Osteocyte (in vitro differentiated cells): ENCODE measurements around the gene SPATC1L. TPM values are rescaled to one million over a fixed set of nuclear protein-coding genes. Genes with fewer than 3 reads are reported as not detected.
"Not testable (repeated sequence)": the region's sequence is repeated elsewhere in the genome, so short reads cannot be mapped to it uniquely, and the experiment has no call there.

Experiments used
- DNase-seq: peaks from one replicate; pipeline ENCODE4 v3.0.0; 2021; ENCODE audit warnings: mixed read lengths; ENCODE audit not compliant: unreplicated experiment; ENCODE audit errors: extremely low spot score
- H3K27ac Mint-ChIP-seq: one replicate; pipeline ENCODE4 v1.8.0; 2021; ENCODE audit warnings: mild to moderate bottlenecking, mixed read lengths; ENCODE audit not compliant: unreplicated experiment
- H3K27me3 Mint-ChIP-seq: one replicate; pipeline ENCODE4 v1.8.0; 2021; ENCODE audit warnings: mixed read lengths; ENCODE audit not compliant: unreplicated experiment
- H3K36me3 Mint-ChIP-seq: one replicate; pipeline ENCODE4 v1.8.0; 2021; ENCODE audit warnings: mixed read lengths; ENCODE audit not compliant: unreplicated experiment
- H3K4me1 Mint-ChIP-seq: one replicate; pipeline ENCODE4 v1.8.0; 2021; ENCODE audit warnings: mixed read lengths; ENCODE audit not compliant: unreplicated experiment
- H3K4me3 Mint-ChIP-seq: one replicate; pipeline ENCODE4 v1.8.0; 2021; ENCODE audit warnings: mild to moderate bottlenecking, moderate library complexity, mixed read lengths; ENCODE audit not compliant: unreplicated experiment
- H3K9me3 Mint-ChIP-seq: one replicate; pipeline ENCODE4 v1.8.0; 2021; ENCODE audit warnings: mixed read lengths; ENCODE audit not compliant: unreplicated experiment
- CTCF ChIP-seq: fragments of 200-600 bp; sonication (generic); IDR thresholded peaks from 2 replicates; pipeline ENCODE4 v1.5.0; 2021; ENCODE audit warnings: antibody characterized with exemption, mild to moderate bottlenecking, moderate library complexity
- total RNA-seq: library from RNA; stranded (reverse); gene quantifications from 2 replicates; pipeline ENCODE4 v1.2.1, GENCODE V29; 2021

The SPATC1L gene
- total RNA-seq, 1 donor from 2014 or later, result 18.9 TPM

GRCh38 chr21:46227811-46228344 is 43.6 kb upstream of the SPATC1L start:
- H3K36me3 Mint-ChIP-seq, result peaks cover 18% of the 10 kb centered on the region
- DNase-seq, result no peak
- H3K4me1 Mint-ChIP-seq, result peaks cover 42% of the 10 kb centered on the region
- no peaks in the 10 kb centered on the region for H3K27me3 Mint-ChIP-seq
- peak overlapping the region; percentile 85 for H3K4me3 Mint-ChIP-seq
- H3K9me3 Mint-ChIP-seq, result no peaks in the 10 kb centered on the region
- peak overlapping the region; percentile 80 for H3K27ac Mint-ChIP-seq
- no peak for TF ChIP-seq CTCF

GRCh38 chr21:46226920-46227599 is 42.8 kb upstream of the SPATC1L start:
- no peak for TF ChIP-seq CTCF
- H3K4me1 Mint-ChIP-seq, result peaks cover 42% of the 10 kb centered on the region
- peaks cover 14% of the 10 kb centered on the region for H3K36me3 Mint-ChIP-seq
- no peaks in the 10 kb centered on the region for H3K27me3 Mint-ChIP-seq
- no peaks in the 10 kb centered on the region for H3K9me3 Mint-ChIP-seq
- H3K4me3 Mint-ChIP-seq, result peak overlapping the region; percentile 85
- H3K27ac Mint-ChIP-seq, result peak overlapping the region; percentile 80
- DNase-seq, result no peak

- peak overlapping the region; percentile 68 for H3K27ac Mint-ChIP-seq
- no peaks in the 10 kb centered on the region for H3K9me3 Mint-ChIP-seq
- peaks cover 6% of the 10 kb centered on the region for H3K36me3 Mint-ChIP-seq
- DNase-seq, result no peak
- peak overlapping the region; percentile 85 for H3K4me3 Mint-ChIP-seq
- no peak for TF ChIP-seq CTCF
- H3K4me1 Mint-ChIP-seq, result peaks cover 42% of the 10 kb centered on the region
- H3K27me3 Mint-ChIP-seq, result no peaks in the 10 kb centered on the region
Observed at GRCh38 chr21:46226146-46226545, 41.9 kb upstream of the SPATC1L start.

- H3K9me3 Mint-ChIP-seq, H3K27ac Mint-ChIP-seq, H3K4me3 Mint-ChIP-seq, DNase-seq, H3K27me3 Mint-ChIP-seq: not testable (repeated sequence)
- Mint-ChIP-seq H3K4me1 (peaks cover 34% of the 10 kb centered on the region), H3K36me3 (peaks cover 20% of the 10 kb centered on the region)
Observed at GRCh38 chr21:46223661-46224060, 39.4 kb upstream of the SPATC1L start.

GRCh38 chr21:46223217-46223616 is 39.0 kb upstream of the SPATC1L start:
- DNase-seq, result no peak
- Mint-ChIP-seq H3K4me3 (no peak overlapping the region), H3K9me3 (no peaks in the 10 kb centered on the region), H3K36me3 (peaks cover 20% of the 10 kb centered on the region), H3K4me1 (peaks cover 34% of the 10 kb centered on the region), H3K27me3 (no peaks in the 10 kb centered on the region), H3K27ac (no peak overlapping the region)
- no peak for TF ChIP-seq CTCF
